T-cell (primary cell): ENCODE measurements around the gene PADI3. TPM values are rescaled to one million over a fixed set of nuclear protein-coding genes. Genes with fewer than 3 reads are reported as not detected.
A peak's percentile ranks its signal among the peaks of the same experiment; 100 is the strongest.

ENCODE experiments used
- ATAC-seq, 4 experiments: fragments of 200-7000 bp in 3 of 4; fragments of 150-1000 bp in 1 of 4; cut with Tn5 transposase; replicated peaks in 1 of 4; 1 replicate in 3 of 4; 2 replicates in 1 of 4; pipeline ENCODE4 v1.10.0; 2021; ENCODE audit warnings: moderate library complexity in 3 of 4, mild to moderate bottlenecking in 2 of 4, moderate number of reproducible peaks in 1 of 4
- CTCF ChIA-PET, 2 donors: fragments of 300-600 bp; sonication (Branson Sonifier 250); formaldehyde crosslinking; loops; one replicate each; lab custom pipeline; 2022; ENCODE audit warnings: antibody characterized with exemption in 2 of 2; lab: Charles Lee
- POLR2A ChIA-PET, 2 donors: fragments of 300-600 bp; sonication (Branson Sonifier 250); formaldehyde crosslinking; loops; one replicate each; lab custom pipeline; 2022; ENCODE audit warnings: antibody characterized with exemption in 2 of 2; lab: Charles Lee
- DNase-seq, 35 experiments: peaks; one replicate each; pipeline versions ENCODE4 v3.0.0 to v3.0.0-alpha.2; 2013 to 2023
- H3K27ac ChIP-seq: one replicate; pipeline ENCODE4 v1.5.1; 2013; ENCODE audit warnings: low read length
- H3K27me3 ChIP-seq, 2 experiments: replicated peaks in 1 of 2; 1 replicate in 1 of 2; 2 replicates in 1 of 2; pipeline versions ENCODE4 v1.6.1 to v1.7.0; 2013; ENCODE audit warnings: low read length in 1 of 2, mixed read lengths in 1 of 2; ENCODE audit not compliant: control insufficient read depth in 2 of 2, insufficient read depth in 2 of 2; ENCODE audit errors: extremely low read depth in 1 of 2
- H3K36me3 ChIP-seq, 2 donors: 1 replicate in 1 of 2; 2 replicates in 1 of 2; pipeline versions ENCODE4 v1.6.1 to v1.7.0; 2013; ENCODE audit warnings: low read length in 1 of 2; ENCODE audit not compliant: control insufficient read depth in 2 of 2, insufficient read depth in 1 of 2; ENCODE audit errors: extremely low read depth in 1 of 2
- H3K4me1 ChIP-seq, 2 experiments: 1 replicate in 1 of 2; 2 replicates in 1 of 2; pipeline versions ENCODE4 v1.6.1 to v1.7.0; 2013; ENCODE audit warnings: low read length in 2 of 2, mixed read lengths in 1 of 2; ENCODE audit not compliant: insufficient read depth in 2 of 2, control insufficient read depth in 1 of 2; ENCODE audit errors: extremely low read depth in 1 of 2
- H3K4me3 ChIP-seq, 2 donors: 1 replicate in 1 of 2; 2 replicates in 1 of 2; pipeline versions ENCODE4 v1.5.1 to v1.7.0; 2013; ENCODE audit warnings: mild to moderate bottlenecking in 2 of 2, low read length in 1 of 2, moderate library complexity in 1 of 2; ENCODE audit not compliant: control insufficient read depth in 1 of 2; ENCODE audit errors: extremely low read depth in 1 of 2
- H3K9me3 ChIP-seq: 2 replicates; pipeline ENCODE4 v1.7.0; 2013
- H3K27ac Mint-ChIP-seq, 2 donors: one replicate each; pipeline ENCODE4 v1.8.0; 2020 to 2021; ENCODE audit warnings: mild to moderate bottlenecking in 2 of 2, mixed read lengths in 2 of 2
- H3K27me3 Mint-ChIP-seq, 2 donors: one replicate each; pipeline ENCODE4 v1.8.0; 2021 to 2022; ENCODE audit warnings: mixed read lengths in 2 of 2
- H3K36me3 Mint-ChIP-seq: one replicate; pipeline ENCODE4 v1.8.0; 2021; ENCODE audit warnings: mixed read lengths
- H3K4me1 Mint-ChIP-seq, 3 donors: one replicate each; pipeline ENCODE4 v1.8.0; 2020 to 2022; ENCODE audit warnings: mixed read lengths in 3 of 3, mild to moderate bottlenecking in 1 of 3
- H3K4me3 Mint-ChIP-seq, 3 donors: one replicate each; pipeline ENCODE4 v1.8.0; 2020 to 2022; ENCODE audit warnings: mild to moderate bottlenecking in 3 of 3, mixed read lengths in 3 of 3, moderate library complexity in 3 of 3
- H3K9me3 Mint-ChIP-seq, 3 donors: one replicate each; pipeline ENCODE4 v1.8.0; 2020 to 2022; ENCODE audit warnings: mixed read lengths in 3 of 3
- WGBS: methylation state at CpG from one replicate; pipeline ENCODE4 v1.1.5; 2013; ENCODE audit warnings: missing lambda C conversion rate; ENCODE audit not compliant: insufficient coverage; 5-methylcytosine and 5-hydroxymethylcytosine counted together
- total RNA-seq, 35 experiments: library from RNA in 6 of 35; stranded (reverse) in 6 of 35; fragments of 120-200 nt in 1 of 35; gene quantifications; one replicate each; pipeline versions ENCODE4 v1.2.1 to v1.2.4 and lab custom pipeline; 2013 to 2026

PADI3 gene
- total RNA-seq, 5 donors from 2014 or later (not counting 1 experiment from before 2014, with no cell fraction given), result not detected

GRCh38 chr1:17208546-17208945, 40.4 kb upstream of the PADI3 start:
- Histone ChIP-seq H3K4me3 (no peak overlapping the region), H3K27me3 (peaks cover 0 to 84% of the 10 kb centered on the region in 2 experiments), H3K36me3 (no peaks in the 10 kb centered on the region), H3K27ac (no peak overlapping the region), H3K9me3 (no peaks in the 10 kb centered on the region), H3K4me1 (peaks cover 19 to 46% of the 10 kb centered on the region in 2 experiments)
- WGBS, result 80% methylated on average over 1 of the region's 3 CpGs
- DNase-seq (no peak), ATAC-seq (no peak)
- peaks cover 36 to 43% of the 10 kb centered on the region in 2 donors for H3K27me3 Mint-ChIP-seq
- no peak overlapping the region for H3K4me3 Mint-ChIP-seq
- H3K9me3 Mint-ChIP-seq, result no peaks in the 10 kb centered on the region
- CTCF ChIA-PET, result no interaction called here
- H3K36me3 Mint-ChIP-seq, result no peaks in the 10 kb centered on the region
- POLR2A ChIA-PET, result no interaction called here
- H3K4me1 Mint-ChIP-seq, result peaks cover 35 to 58% (median 55%) of the 10 kb centered on the region in 3 donors
- H3K27ac Mint-ChIP-seq, result no peak overlapping the region

- no peak overlapping the region for H3K4me3 ChIP-seq
- H3K9me3 ChIP-seq, result no peaks in the 10 kb centered on the region
- DNase-seq, result no peak
- ChIA-PET POLR2A (no interaction called here), CTCF (no interaction called here)
- H3K27ac Mint-ChIP-seq, result no peak overlapping the region
- no peaks in the 10 kb centered on the region for H3K9me3 Mint-ChIP-seq
- H3K4me3 Mint-ChIP-seq, result no peak overlapping the region
- no peaks in the 10 kb centered on the region for H3K36me3 ChIP-seq
- ATAC-seq, result no peak
- H3K4me1 Mint-ChIP-seq, result peaks cover 36 to 59% (median 55%) of the 10 kb centered on the region in 3 donors
- H3K27me3 ChIP-seq, result peaks cover 0 to 93% of the 10 kb centered on the region in 2 experiments
- WGBS, result 94% methylated on average over 3 of the region's 5 CpGs
- H3K4me1 ChIP-seq, result peaks cover 19 to 49% of the 10 kb centered on the region in 2 experiments
- H3K36me3 Mint-ChIP-seq, result no peaks in the 10 kb centered on the region
- peaks cover 35 to 46% of the 10 kb centered on the region in 2 donors for H3K27me3 Mint-ChIP-seq
- H3K27ac ChIP-seq, result no peak overlapping the region
Observed at GRCh38 chr1:17209430-17209829, 39.5 kb upstream of the PADI3 start.

GRCh38 chr1:17210176-17210575, 38.7 kb upstream of the PADI3 start:
- DNase-seq (no peak), ATAC-seq (no peak)
- 100% methylated on average over 5 of the region's 8 CpGs for WGBS
- H3K27ac Mint-ChIP-seq, result no peak overlapping the region
- H3K9me3 Mint-ChIP-seq, result no peaks in the 10 kb centered on the region
- Histone ChIP-seq H3K9me3 (no peaks in the 10 kb centered on the region), H3K4me1 (peaks cover 19 to 49% of the 10 kb centered on the region in 2 experiments), H3K36me3 (no peaks in the 10 kb centered on the region), H3K27me3 (peaks cover 0 to 95% of the 10 kb centered on the region in 2 experiments), H3K27ac (no peak overlapping the region), H3K4me3 (no peak overlapping the region)
- ChIA-PET POLR2A (no interaction called here), CTCF (no interaction called here)
- no peak overlapping the region for H3K4me3 Mint-ChIP-seq
- H3K36me3 Mint-ChIP-seq, result no peaks in the 10 kb centered on the region
- H3K4me1 Mint-ChIP-seq, result peaks cover 36 to 62% (median 54%) of the 10 kb centered on the region in 3 donors
- peaks cover 31 to 52% of the 10 kb centered on the region in 2 donors for H3K27me3 Mint-ChIP-seq

- H3K27me3 ChIP-seq, result peaks cover 0 to 95% of the 10 kb centered on the region in 2 experiments
- 100% methylated on average over 3 of the region's 5 CpGs for WGBS
- Mint-ChIP-seq H3K36me3 (no peaks in the 10 kb centered on the region), H3K9me3 (no peaks in the 10 kb centered on the region), H3K4me3 (peak overlapping the region in 1 of 3 donors; percentile 75), H3K27me3 (peaks cover 27 to 57% of the 10 kb centered on the region in 2 donors), H3K4me1 (peaks cover 36 to 64% (median 53%) of the 10 kb centered on the region in 3 donors), H3K27ac (peak overlapping the region in 1 of 2 donors; percentile 27)
- no peak for DNase-seq
- no peak for ATAC-seq
- H3K4me1 ChIP-seq, result peaks cover 19 to 49% of the 10 kb centered on the region in 2 experiments
- H3K36me3 ChIP-seq, result no peaks in the 10 kb centered on the region
- H3K9me3 ChIP-seq, result no peaks in the 10 kb centered on the region
- H3K4me3 ChIP-seq, result no peak overlapping the region
- no peak overlapping the region for H3K27ac ChIP-seq
- CTCF ChIA-PET, result no interaction called here
- POLR2A ChIA-PET, result interaction anchor here in 1 of 2 donors (1.0 kb wide), 1 partner anchor 12 kb away, joined by 3 read pairs; no protein-coding TSS in a partner anchor
Observed at GRCh38 chr1:17211377-17211776, 37.5 kb upstream of the PADI3 start.

GRCh38 chr1:17212009-17212408, 36.9 kb upstream of the PADI3 start:
- no peaks in the 10 kb centered on the region for H3K9me3 ChIP-seq
- Mint-ChIP-seq H3K27me3 (peaks cover 23 to 58% of the 10 kb centered on the region in 2 donors), H3K9me3 (no peaks in the 10 kb centered on the region), H3K4me1 (peaks cover 35 to 64% (median 53%) of the 10 kb centered on the region in 3 donors), H3K36me3 (no peaks in the 10 kb centered on the region), H3K4me3 (peak overlapping the region in 1 of 3 donors; percentile 75), H3K27ac (no peak overlapping the region)
- WGBS, result 64% methylated on average over 8 of the region's 10 CpGs
- H3K36me3 ChIP-seq, result no peaks in the 10 kb centered on the region
- no peak overlapping the region for H3K4me3 ChIP-seq
- ChIA-PET POLR2A (no interaction called here), CTCF (no interaction called here)
- no peak overlapping the region for H3K27ac ChIP-seq
- peaks cover 19 to 48% of the 10 kb centered on the region in 2 experiments for H3K4me1 ChIP-seq
- ATAC-seq (no peak), DNase-seq (no peak)
- H3K27me3 ChIP-seq, result peaks cover 0 to 92% of the 10 kb centered on the region in 2 experiments

GRCh38 chr1:17212487-17213121, 36.3 kb upstream of the PADI3 start:
- 4% methylated on average over 8 of the region's 13 CpGs for WGBS
- no peak overlapping the region for H3K27ac Mint-ChIP-seq
- H3K36me3 Mint-ChIP-seq, result no peaks in the 10 kb centered on the region

More at GRCh38 chr1:17212487-17213121, 36.3 kb upstream of the PADI3 start:
- Mint-ChIP-seq H3K4me3 (peak overlapping the region in 2 of 3 donors; percentile 38 to 75), H3K9me3 (no peaks in the 10 kb centered on the region), H3K4me1 (peaks cover 32 to 58% (median 53%) of the 10 kb centered on the region in 3 donors), H3K27me3 (peaks cover 23 to 56% of the 10 kb centered on the region in 2 donors)
- Histone ChIP-seq H3K4me3 (peak overlapping the region; percentile 6 to 61), H3K27me3 (peaks cover 0 to 88% of the 10 kb centered on the region in 2 experiments), H3K4me1 (peaks cover 19 to 42% of the 10 kb centered on the region in 2 experiments), H3K27ac (no peak overlapping the region), H3K9me3 (no peaks in the 10 kb centered on the region), H3K36me3 (no peaks in the 10 kb centered on the region)
- ChIA-PET CTCF (no interaction called here), POLR2A (no interaction called here)
- DNase-seq (peak; percentile 42 to 84 (median 73)), ATAC-seq (peak; percentile 78 to 97 (median 81))
